ENCODE measurements around the gene PTPRN2.
"Not testable (repeated sequence)": the region's sequence is repeated elsewhere in the genome, so short reads cannot be mapped to it uniquely, and the experiment has no call there.

PTPRN2 gene

GRCh38 chr7:158587162-158588084 lies at the start of gene PTPRN2:
Gene PTPRN2, minus strand, starts transcription at chr7:158587823.
- DNase-seq, result peak; percentile 75

GRCh38 chr7:158633055-158633956 lies 45.7 kb upstream of the PTPRN2 start:
- DNase-seq, result no peak

GRCh38 chr7:158631574-158632195 lies 44.1 kb upstream of the PTPRN2 start:
- no peak for DNase-seq

- not testable (repeated sequence) for DNase-seq
These were observed 38.7 kb upstream of the PTPRN2 start for GRCh38 chr7:158626289-158626688.

GRCh38 chr7:158623241-158623640 lies 35.6 kb upstream of the PTPRN2 start:
- DNase-seq, result no peak

- no peak for DNase-seq
These were observed 33.3 kb upstream of the PTPRN2 start for GRCh38 chr7:158620839-158621441.

- no peak for DNase-seq
These were observed 32.8 kb upstream of the PTPRN2 start for GRCh38 chr7:158620418-158620817.

GRCh38 chr7:158618745-158619140 lies 31.1 kb upstream of the PTPRN2 start:
- DNase-seq, result no peak

GRCh38 chr7:158617737-158618128 lies 30.1 kb upstream of the PTPRN2 start:
- no peak for DNase-seq

GRCh38 chr7:158616050-158616449 lies 28.4 kb upstream of the PTPRN2 start:
- DNase-seq, result no peak

GRCh38 chr7:158614700-158615099 lies 27.1 kb upstream of the PTPRN2 start:
- no peak for DNase-seq

GRCh38 chr7:158613481-158613880 lies 25.9 kb upstream of the PTPRN2 start:
- DNase-seq, result peak; percentile 38

GRCh38 chr7:158612546-158612945 lies 24.9 kb upstream of the PTPRN2 start:
- no peak for DNase-seq

GRCh38 chr7:158611541-158611940 lies 23.9 kb upstream of the PTPRN2 start:
- no peak for DNase-seq

GRCh38 chr7:158609313-158609974 lies 21.8 kb upstream of the PTPRN2 start:
- no peak for DNase-seq

GRCh38 chr7:158607563-158607962 lies 19.9 kb upstream of the PTPRN2 start:
- DNase-seq, result no peak

- DNase-seq, result no peak
These were observed 19.2 kb upstream of the PTPRN2 start for GRCh38 chr7:158606671-158607424.

GRCh38 chr7:158606129-158606528 lies 18.5 kb upstream of the PTPRN2 start:
- DNase-seq, result no peak

GRCh38 chr7:158603773-158604755 lies 16.4 kb upstream of the PTPRN2 start:
- no peak for DNase-seq
